DMS53 treated with DMSO at 0.1 percent for 48 hours (cell line): ENCODE results near the gene ZNF586.
"Not testable (repeated sequence)": the region's sequence is repeated elsewhere in the genome, so short reads cannot be mapped to it uniquely, and the experiment has no call there.

Source experiments
- DNase-seq: peaks from one replicate; lab custom pipeline; 2025; ENCODE audit not compliant: unreplicated experiment; lab: John Stamatoyannopoulos, UW

The ZNF586 gene

GRCh38 chr19:57769345-57770131 lies at the start of gene ZNF586:
ZNF586 (plus strand) TSS chr19:57769676; CDS start chr19:57769843, 167 bp downstream.
- peak; percentile 85 for DNase-seq

DNA sequence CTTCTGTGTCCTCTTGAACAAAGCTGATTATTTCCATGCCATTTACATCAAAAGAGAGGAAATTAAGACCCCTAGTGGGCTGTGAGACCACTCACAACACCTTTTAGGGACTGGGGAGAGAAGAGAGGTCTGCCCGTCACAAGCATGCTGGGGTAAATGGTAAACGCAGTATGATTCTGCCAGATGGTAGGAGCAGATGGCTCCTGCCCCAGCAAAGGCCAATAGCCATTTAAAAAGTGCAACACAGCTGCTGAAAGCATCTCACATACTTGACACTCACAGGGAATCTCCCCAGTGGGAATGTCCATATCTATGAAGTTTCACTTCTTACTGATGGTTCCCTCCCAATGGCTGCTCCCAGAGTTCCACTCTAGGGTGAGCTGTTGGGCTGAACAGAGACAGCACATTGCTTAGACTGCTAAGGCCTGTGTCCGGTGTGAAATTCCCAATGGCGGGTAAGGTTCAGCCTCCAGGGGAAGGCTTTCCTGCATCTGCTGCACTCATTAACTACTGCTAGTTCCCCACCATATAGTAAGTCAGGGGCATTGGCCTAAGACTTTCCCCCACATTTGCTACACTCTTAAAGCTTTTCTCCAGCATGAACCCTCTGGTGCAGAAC lies 49.5 kb upstream of the ZNF586 start:
- no peak for DNase-seq

DNA sequence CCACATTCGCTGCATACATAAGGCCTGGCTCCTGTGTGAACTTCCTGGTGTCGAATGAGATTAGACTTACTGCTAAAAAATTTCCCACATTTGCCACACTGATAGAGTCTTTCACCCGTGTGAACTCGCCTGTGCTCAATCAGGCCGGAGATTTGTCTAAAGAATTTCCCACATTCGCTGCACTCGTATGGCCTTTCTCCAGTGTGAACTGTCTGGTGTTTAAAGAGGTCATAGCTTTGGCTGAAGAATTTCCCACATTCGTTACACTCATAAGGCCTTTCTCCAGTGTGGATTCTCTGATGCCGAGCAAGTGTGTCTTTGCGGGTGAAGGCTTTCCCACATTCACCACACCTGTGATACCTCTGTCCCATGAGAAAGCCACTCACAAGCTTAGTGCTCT lies 48.6 kb upstream of the ZNF586 start:
- no peak for DNase-seq

DNA sequence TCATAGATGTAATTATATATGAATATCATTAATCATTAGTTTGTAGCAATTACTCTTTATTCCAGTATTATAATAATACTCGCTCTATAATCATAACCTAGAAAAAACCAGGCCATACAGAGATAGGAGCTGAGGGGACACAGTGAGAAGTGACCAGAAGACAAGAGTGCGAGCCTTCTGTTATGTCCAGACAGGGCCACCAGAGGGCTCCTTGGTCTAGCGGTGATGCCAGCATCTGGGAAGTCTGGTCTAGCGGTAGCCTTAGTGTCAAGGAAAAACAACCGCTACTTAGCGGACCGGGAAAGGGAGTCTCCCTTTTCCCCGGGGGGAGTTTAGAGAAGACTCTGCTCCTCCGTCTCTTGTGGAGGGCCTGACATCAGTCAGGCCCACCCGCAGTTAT lies 31.2 kb upstream of the ZNF586 start:
- not testable (repeated sequence) for DNase-seq

GRCh38 chr19:57738770-57739169 lies 30.7 kb upstream of the ZNF586 start:
- not testable (repeated sequence) for DNase-seq

GRCh38 chr19:57746580-57747471 lies 22.6 kb upstream of the ZNF586 start, which contains the start of gene ZNF776:
ZNF776 (plus strand) TSS chr19:57746815; CDS start chr19:57747059, 244 bp downstream.
- peak; percentile 81 for DNase-seq

DNA sequence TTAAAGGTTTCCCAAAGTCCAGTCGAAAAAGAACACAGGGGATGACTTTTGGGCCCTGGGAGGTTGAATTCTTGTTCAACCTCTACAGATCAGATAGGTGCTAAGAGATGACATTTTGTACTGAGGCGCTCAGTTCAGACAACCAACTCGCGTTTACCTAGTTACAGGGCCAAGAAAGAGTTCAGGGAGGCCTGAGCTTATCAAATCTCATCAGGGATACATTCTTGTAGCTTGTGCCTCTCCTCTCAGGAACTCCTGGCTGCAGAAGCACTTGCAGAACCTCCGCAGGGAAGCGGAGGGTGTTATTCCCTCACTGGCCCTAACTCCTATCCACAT lies 22.0 kb upstream of the ZNF586 start:
- no peak for DNase-seq

DNA sequence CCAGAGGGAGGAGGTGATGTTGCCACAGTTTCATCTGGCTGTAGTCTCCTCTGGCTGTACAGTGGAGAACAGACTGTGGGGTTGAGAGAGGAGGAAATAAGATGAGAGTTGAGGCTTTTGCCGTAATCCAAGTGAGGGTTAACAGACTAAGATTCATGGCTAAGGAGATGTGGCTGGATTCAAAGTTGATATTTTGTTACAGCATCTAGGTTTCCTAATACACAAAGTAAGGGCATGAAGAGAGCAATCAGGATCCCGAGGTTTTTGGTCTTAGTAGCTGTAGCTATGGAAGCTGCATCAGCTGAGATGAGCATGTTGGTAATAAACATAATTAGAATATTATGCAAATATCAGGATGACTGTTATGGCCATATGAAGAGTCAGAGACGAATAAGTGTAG lies 21.4 kb upstream of the ZNF586 start:
- no peak for DNase-seq

GRCh38 chr19:57754091-57754673 lies 15.3 kb upstream of the ZNF586 start:
- no peak for DNase-seq

DNA sequence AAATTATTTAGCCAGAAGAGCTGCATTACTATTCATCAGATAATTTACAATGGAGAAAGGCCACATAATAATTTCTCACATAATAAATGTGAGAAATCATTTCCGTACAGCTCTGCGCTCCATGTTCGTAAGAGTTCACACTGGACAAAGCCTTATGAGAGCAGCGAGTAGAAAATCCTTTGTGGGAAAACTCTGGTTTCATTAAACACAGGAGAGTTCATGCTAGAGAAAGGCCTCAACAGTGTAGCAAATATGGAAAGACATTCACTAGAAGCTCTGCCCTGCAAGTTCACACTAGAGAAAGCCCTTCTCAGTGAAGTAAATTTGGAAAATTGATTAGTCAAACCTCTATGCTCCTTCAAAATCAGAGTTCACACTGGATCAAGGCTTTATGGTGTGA lies 14.4 kb upstream of the ZNF586 start:
- no peak for DNase-seq

- DNase-seq, result no peak
These were observed 11.5 kb upstream of the ZNF586 start for GRCh38 chr19:57757941-57758340.

DNA sequence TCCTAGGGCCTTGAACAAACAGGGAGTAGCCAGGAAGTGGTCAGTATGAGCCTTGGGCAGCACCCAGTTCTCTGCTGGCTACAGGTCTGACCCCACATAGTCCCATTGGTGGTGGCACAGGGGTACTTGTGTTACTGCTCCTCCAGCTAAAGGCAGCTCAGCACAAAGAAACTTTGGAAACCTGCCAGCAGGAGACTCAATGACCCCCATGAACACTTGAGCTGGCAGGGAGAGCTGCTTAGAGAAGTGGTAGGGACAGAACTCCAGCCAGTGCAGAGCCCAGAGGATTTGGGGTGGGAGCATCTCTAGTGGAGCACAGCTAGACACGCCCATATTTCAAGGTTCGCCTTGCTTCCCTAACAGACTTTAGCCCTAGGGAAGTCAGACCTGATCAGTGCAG lies 10.4 kb upstream of the ZNF586 start:
- no peak for DNase-seq

GRCh38 chr19:57771417-57771816 lies 1.9 kb downstream of the ZNF586 start:
- DNase-seq, result no peak

DNA sequence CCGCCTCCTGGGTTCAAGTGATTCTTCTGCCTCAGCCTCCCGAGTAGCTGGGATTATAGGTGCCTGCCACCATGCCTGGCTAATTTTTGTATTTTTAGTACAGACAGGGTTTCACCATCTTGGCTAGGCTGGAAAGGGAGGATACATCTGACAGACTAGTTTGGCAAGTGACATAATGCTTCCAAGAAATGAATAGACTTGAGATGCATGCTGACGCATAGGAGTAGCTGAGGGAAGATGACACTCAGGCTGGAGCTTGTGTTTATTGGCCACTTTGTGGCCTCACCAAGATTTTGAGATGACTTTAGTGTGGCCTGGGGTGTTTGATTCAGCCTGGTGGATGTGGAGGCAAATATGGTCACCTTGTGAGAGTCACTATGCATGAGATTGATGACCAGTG lies 4.0 kb downstream of the ZNF586 start:
- DNase-seq, result no peak

- DNase-seq, result no peak
These were observed 7.4 kb downstream of the ZNF586 start for GRCh38 chr19:57776764-57777296.

DNA sequence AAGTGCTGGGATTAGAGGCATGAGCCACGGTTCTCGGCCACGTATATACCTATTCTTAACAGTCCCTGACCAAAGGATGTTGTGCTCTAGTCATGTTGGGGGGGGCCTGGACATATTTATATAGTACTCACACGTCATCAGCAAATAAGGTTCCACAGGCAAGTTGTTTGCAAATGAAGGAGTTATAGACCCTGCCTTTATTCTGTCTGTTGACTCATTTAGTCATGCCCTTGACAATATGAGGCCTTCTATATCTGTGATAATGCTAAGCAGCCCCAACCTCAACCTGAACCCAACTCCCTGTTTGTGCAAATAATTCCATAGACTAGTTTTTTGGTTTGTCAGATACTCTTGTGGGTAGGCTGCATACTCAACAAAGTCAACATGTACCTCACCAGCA lies 8.9 kb downstream of the ZNF586 start:
- DNase-seq, result peak; percentile 95

DNA sequence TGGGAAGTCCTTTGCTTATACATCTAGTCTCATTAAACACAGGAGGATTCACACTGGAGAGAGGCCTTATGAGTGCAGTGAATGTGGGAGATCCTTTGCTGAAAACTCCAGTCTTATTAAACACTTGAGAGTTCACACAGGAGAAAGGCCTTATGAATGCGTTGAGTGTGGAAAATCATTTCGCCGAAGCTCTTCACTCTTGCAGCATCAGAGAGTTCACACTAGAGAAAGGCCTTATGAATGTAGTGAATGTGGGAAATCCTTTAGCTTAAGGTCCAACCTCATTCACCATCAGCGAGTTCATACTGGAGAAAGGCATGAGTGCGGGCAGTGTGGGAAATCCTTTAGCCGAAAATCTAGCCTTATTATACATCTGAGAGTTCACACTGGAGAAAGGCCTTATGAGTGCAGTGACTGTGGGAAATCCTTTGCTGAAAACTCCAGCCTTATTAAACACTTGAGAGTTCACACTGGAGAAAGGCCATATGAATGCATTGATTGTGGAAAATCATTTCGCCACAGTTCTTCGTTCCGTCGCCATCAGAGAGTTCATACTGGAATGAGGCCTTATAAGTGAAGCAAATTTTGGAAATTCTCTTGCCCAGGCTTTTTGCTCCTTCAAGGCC lies 9.9 kb downstream of the ZNF586 start:
- no peak for DNase-seq

DNA sequence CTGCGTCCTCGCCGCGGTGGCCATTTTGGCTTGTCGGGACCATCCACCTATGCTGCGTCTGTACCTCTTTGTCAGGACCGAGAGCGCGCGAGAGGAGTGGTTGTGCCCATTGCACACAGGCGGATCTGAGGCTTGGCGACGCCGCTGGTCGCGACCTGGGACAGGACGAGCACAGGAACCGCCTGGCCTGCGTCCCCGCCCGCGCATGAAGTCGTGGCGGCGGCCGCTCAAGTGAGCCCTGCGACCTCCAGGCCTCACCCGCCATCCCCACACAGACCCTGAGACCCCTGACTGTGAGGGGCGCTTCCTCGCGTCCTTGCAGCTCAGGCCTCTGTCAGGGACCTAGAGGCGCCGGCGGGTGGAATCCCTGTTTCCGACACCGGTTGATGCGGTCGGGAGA lies 16.8 kb downstream of the ZNF586 start:
- DNase-seq, result no peak

DNA sequence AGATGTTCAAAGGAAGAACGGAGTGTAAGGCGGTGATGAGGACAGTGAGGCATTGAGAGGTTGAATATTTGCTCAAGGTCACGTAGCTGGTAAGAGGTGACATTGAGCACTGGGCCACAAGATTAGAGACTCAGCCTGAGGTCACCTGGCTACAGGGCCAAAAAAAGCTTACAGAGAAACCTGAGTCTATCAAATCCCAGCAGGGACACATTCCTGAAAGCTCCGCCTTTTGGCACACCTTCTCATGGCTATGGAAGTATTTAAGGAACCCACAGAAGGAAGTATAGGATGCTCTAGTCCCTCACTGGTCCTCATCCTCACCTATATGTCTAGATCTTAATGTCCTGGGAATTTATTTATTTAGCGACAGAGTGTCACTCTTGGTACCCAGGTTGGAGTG lies 17.4 kb downstream of the ZNF586 start:
- no peak for DNase-seq

GRCh38 chr19:57788114-57788692 lies 18.7 kb downstream of the ZNF586 start:
- no peak for DNase-seq
